B cell (primary cell): ENCODE data around the gene LMAN1L. TPM values are rescaled to one million over a fixed set of nuclear protein-coding genes. Genes with fewer than 3 reads are reported as not detected.

ENCODE experiments used
- ATAC-seq: fragments of 200-7000 bp; cut with Tn5 transposase; one replicate; pipeline ENCODE4 v1.10.0; 2021; ENCODE audit warnings: low read depth, mild to moderate bottlenecking, moderate number of reproducible peaks, moderate library complexity
- CTCF ChIA-PET: fragments of 350-600 bp; sonication (Branson Sonifier 250); formaldehyde crosslinking; loops from one replicate; lab custom pipeline; 2021; ENCODE audit warnings: antibody characterized with exemption, inconsistent platforms; lab: Charles Lee
- POLR2A ChIA-PET: fragments of 350-600 bp; sonication (Branson Sonifier 250); formaldehyde crosslinking; loops from one replicate; lab custom pipeline; 2021; ENCODE audit warnings: antibody characterized with exemption; lab: Charles Lee
- DNase-seq: peaks from one replicate; pipeline ENCODE4 v3.0.0; 2013
- H2AFZ ChIP-seq: 2 replicates; pipeline ENCODE4 v1.6.1; 2012; ENCODE audit warnings: mild to moderate bottlenecking, low read depth, low read length; ENCODE audit not compliant: insufficient read depth, poor library complexity, severe bottlenecking
- H3K27ac ChIP-seq, 2 donors: 1 replicate in 1 of 2; 2 replicates in 1 of 2; pipeline ENCODE4 v1.5.1; 2012 to 2013; ENCODE audit warnings: low read length in 2 of 2, mild to moderate bottlenecking in 2 of 2, moderate library complexity in 1 of 2
- H3K27me3 ChIP-seq, 4 experiments: fragments of 200-600 bp in 1 of 4; sonication (generic) in 1 of 4; replicated peaks in 1 of 4; 1 replicate in 2 of 4; 2 replicates in 2 of 4; pipeline versions ENCODE4 v1.6.1 to v1.7.0; 2013 to 2016; ENCODE audit warnings: low read length in 3 of 4, mild to moderate bottlenecking in 2 of 4, mixed read lengths in 1 of 4, moderate library complexity in 1 of 4; ENCODE audit not compliant: insufficient read depth in 4 of 4, control insufficient read depth in 3 of 4; ENCODE audit errors: control extremely low read depth in 1 of 4
- H3K36me3 ChIP-seq, 2 experiments: replicated peaks in 1 of 2; 1 replicate in 1 of 2; 2 replicates in 1 of 2; pipeline versions ENCODE4 v1.6.1 to v1.7.1; 2013; ENCODE audit warnings: low read length in 1 of 2; ENCODE audit not compliant: insufficient read depth in 2 of 2, control insufficient read depth in 1 of 2; ENCODE audit errors: control extremely low read depth in 1 of 2, extremely low read depth in 1 of 2
- H3K4me1 ChIP-seq, 2 donors: fragments of 200-600 bp in 1 of 2; sonication (generic) in 1 of 2; 1 replicate in 1 of 2; 2 replicates in 1 of 2; pipeline versions ENCODE4 v1.5.1 to v1.6.1; 2013 to 2017; ENCODE audit warnings: low read length in 2 of 2; ENCODE audit not compliant: control insufficient read depth in 2 of 2, insufficient read depth in 2 of 2
- H3K4me2 ChIP-seq: replicated peaks from 2 replicates; pipeline ENCODE3; 2012; ENCODE audit warnings: mild to moderate bottlenecking, low read depth, low read length; ENCODE audit not compliant: poor library complexity, severe bottlenecking
- H3K4me3 ChIP-seq, 5 experiments: fragments of 200-600 bp in 1 of 5; sonication (generic) in 1 of 5; 1 replicate in 3 of 5; 2 replicates in 2 of 5; pipeline versions ENCODE4 v1.5.1 to v1.7.0; 2011 to 2016; ENCODE audit warnings: low read length in 4 of 5, mild to moderate bottlenecking in 4 of 5, low read depth in 2 of 5, control low read depth in 1 of 5, moderate library complexity in 1 of 5; ENCODE audit not compliant: insufficient read depth in 1 of 5; ENCODE audit errors: control extremely low read depth in 1 of 5, extremely low read depth in 1 of 5
- H3K79me2 ChIP-seq: fragments of 200-600 bp; sonication (generic); one replicate; pipeline ENCODE4 v1.6.0; 2016; ENCODE audit warnings: low read length; ENCODE audit not compliant: control insufficient read depth, insufficient read depth
- H3K9ac ChIP-seq: fragments of 200-600 bp; sonication (generic); 2 replicates; pipeline ENCODE4 v1.6.1; 2017; ENCODE audit warnings: mild to moderate bottlenecking, low read length, moderate library complexity
- H3K9me3 ChIP-seq, 3 donors: one replicate each; pipeline versions ENCODE4 v1.6.1 to v1.7.1; 2013; ENCODE audit warnings: low read length in 2 of 3; ENCODE audit not compliant: control insufficient read depth in 2 of 3, insufficient read depth in 1 of 3; ENCODE audit errors: control extremely low read depth in 1 of 3
- H4K20me1 ChIP-seq: 2 replicates; pipeline ENCODE4 v1.6.0; 2012; ENCODE audit warnings: mild to moderate bottlenecking, low read length; ENCODE audit not compliant: insufficient read depth, control insufficient read depth, poor library complexity, severe bottlenecking
- H3K27ac Mint-ChIP-seq: one replicate; pipeline ENCODE4 v1.8.0; 2021; ENCODE audit warnings: mixed read lengths
- H3K27me3 Mint-ChIP-seq: one replicate; pipeline ENCODE4 v1.8.0; 2021; ENCODE audit warnings: mixed read lengths
- H3K4me1 Mint-ChIP-seq: one replicate; pipeline ENCODE4 v1.8.0; 2021; ENCODE audit warnings: mixed read lengths
- H3K4me3 Mint-ChIP-seq: one replicate; pipeline ENCODE4 v1.8.0; 2021; ENCODE audit warnings: mixed read lengths
- H3K9me3 Mint-ChIP-seq: one replicate; pipeline ENCODE4 v1.8.0; 2022; ENCODE audit warnings: mixed read lengths; ENCODE audit not compliant: insufficient read depth
- EZH2 ChIP-seq: IDR thresholded peaks from 2 replicates; pipeline ENCODE4 v1.6.1; 2012; ENCODE audit warnings: borderline replicate concordance, low read depth, mild to moderate bottlenecking, moderate library complexity, low read length; ENCODE audit not compliant: insufficient read depth, poor library complexity, severe bottlenecking
- whole genome bisulfite sequencing: methylation state at CpG from one replicate; pipeline ENCODE4 v1.1.5; 2013; ENCODE audit warnings: missing lambda C conversion rate; ENCODE audit not compliant: insufficient coverage; 5-methylcytosine and 5-hydroxymethylcytosine counted together
- intact Hi-C: fragments of 100-400 bp; cut with micrococcal nuclease; formaldehyde crosslinking; loops from one replicate; pipeline ENCODE4 v1.10.0; 2022
- polyA plus RNA-seq: library from polyadenylated mRNA; depleted of rRNA; stranded (reverse); fragments of >200 nt; gene quantifications from 2 replicates; pipeline ENCODE4 v1.2.3, GENCODE V29; 2012
- total RNA-seq, 2 donors: library from RNA; stranded (reverse); fragments of 120-200 nt in 1 of 2; gene quantifications; 1 replicate in 1 of 2; 2 replicates in 1 of 2; pipeline versions ENCODE4 v1.2.3 to v1.2.4, GENCODE V29; 2013 to 2022
- TF ChIP-seq, protein P1 (sequence below): fragments of 200-600 bp; IDR thresholded peaks from one replicate; pipeline ENCODE4 v1.8.0; 2022; ENCODE audit warnings: antibody characterized with exemption, mild to moderate bottlenecking

Gene LMAN1L
- total and polyA plus RNA-seq, 2 donors (not counting 1 experiment from before 2014, with no cell fraction given) = 0.60 to 1.1 TPM

DNA sequence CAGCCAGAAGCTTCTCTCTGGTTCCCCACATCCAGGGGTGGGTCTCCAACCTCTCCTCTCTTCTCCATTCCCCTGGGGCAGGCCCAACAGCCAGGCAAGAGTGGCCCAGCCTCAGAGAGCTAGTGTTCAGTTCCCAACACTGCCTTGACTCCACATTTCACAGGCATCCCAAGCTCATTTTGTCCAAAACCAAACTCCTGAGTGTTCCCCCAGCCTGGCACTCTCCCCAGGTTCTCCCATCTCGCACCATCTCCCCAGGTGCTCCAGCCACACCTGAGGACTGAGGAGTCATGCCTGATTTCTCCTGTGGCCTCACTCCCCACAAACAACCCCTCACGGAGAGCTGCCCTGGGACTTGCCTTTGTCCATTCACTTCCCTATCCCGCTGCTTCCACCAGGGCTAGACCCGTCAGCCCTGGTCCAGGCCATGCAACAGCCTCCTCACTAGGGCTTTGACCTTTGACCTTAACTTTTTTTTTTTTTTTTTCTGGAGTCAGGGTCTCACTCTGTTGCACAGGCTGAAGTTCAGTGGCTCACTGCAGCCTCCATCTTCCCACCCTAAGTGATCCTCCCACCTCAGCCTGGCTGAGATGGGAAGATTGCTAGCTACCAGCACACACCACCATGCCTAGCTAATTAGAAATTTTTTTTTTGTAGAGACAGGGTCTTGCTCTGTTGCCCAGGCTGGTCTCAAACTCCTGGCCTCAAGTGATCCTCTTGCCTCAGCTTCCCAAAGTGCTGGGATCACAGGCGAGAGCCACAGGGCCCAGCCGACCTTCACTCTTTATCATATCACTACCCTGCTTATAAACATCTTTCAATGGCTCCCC is 34.7 kb upstream of the LMAN1L start:
- peaks cover 0 to 6% (median 0%) of the 10 kb centered on the region in 3 donors for H3K9me3 ChIP-seq
- ChIA-PET CTCF (interaction anchor here (0.7 to 37.1 kb wide), 11 partner anchors 2 to 676 kb away, joined by 3 to 2548 read pairs (median 5); partner anchors contain the start of genes CSK, LMAN1L and MPI), POLR2A (interaction anchor here (0.6 to 15.2 kb wide), 7 partner anchors 16 to 676 kb away, joined by 3 to 572 read pairs (median 3); partner anchors contain the start of gene SIN3A)
- TF ChIP-seq EZH2 = no peak
- TF ChIP-seq, protein P1, sequence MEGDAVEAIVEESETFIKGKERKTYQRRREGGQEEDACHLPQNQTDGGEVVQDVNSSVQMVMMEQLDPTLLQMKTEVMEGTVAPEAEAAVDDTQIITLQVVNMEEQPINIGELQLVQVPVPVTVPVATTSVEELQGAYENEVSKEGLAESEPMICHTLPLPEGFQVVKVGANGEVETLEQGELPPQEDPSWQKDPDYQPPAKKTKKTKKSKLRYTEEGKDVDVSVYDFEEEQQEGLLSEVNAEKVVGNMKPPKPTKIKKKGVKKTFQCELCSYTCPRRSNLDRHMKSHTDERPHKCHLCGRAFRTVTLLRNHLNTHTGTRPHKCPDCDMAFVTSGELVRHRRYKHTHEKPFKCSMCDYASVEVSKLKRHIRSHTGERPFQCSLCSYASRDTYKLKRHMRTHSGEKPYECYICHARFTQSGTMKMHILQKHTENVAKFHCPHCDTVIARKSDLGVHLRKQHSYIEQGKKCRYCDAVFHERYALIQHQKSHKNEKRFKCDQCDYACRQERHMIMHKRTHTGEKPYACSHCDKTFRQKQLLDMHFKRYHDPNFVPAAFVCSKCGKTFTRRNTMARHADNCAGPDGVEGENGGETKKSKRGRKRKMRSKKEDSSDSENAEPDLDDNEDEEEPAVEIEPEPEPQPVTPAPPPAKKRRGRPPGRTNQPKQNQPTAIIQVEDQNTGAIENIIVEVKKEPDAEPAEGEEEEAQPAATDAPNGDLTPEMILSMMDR = no peak
- H2AFZ ChIP-seq = no peak overlapping the region
- peaks cover 3% of the 10 kb centered on the region for H4K20me1 ChIP-seq
- no peaks in the 10 kb centered on the region for H3K36me3 ChIP-seq
- Mint-ChIP-seq H3K4me1 (peaks cover 85% of the 10 kb centered on the region), H3K4me3 (peak overlapping the region; percentile 85), H3K9me3 (no peaks in the 10 kb centered on the region), H3K27me3 (no peaks in the 10 kb centered on the region), H3K27ac (peak overlapping the region; percentile 98)
- peaks cover 65% of the 10 kb centered on the region for H3K79me2 ChIP-seq
- ATAC-seq = peak; percentile 15
- no peak for DNase-seq
- peaks cover 84 to 87% of the 10 kb centered on the region in 2 donors for H3K4me1 ChIP-seq
- intact Hi-C loops = loop anchor here (1.0 to 5.0 kb wide), 3 partner anchors 9 to 786 kb away; partner anchors contain the start of genes PML and STOML1
- peak overlapping the region; percentile 91 to 99 for H3K27ac ChIP-seq
- H3K27me3 ChIP-seq = no peaks in the 10 kb centered on the region
- H3K4me3 ChIP-seq = peak overlapping the region in 3 of 5 experiments; percentile 9 to 25 (median 17)
- peak overlapping the region; percentile 74 for H3K4me2 ChIP-seq
- WGBS = 33% methylated on average over 6 of the region's 6 CpGs
- H3K9ac ChIP-seq = peak overlapping the region; percentile 3
